SU-DHL-6 (cell line): ENCODE data around the gene MAMDC4.

Experiments used
- EZH2phosphoT487 ChIP-seq: fragments of 200-600 bp; sonication (generic), shearing (Covaris generic); conservative IDR thresholded peaks from 2 replicates; pipeline ENCODE4 v1.6.1; 2018; ENCODE audit warnings: mild to moderate bottlenecking, antibody characterized with exemption, low read length, moderate library complexity, mixed read lengths
- TF ChIP-seq, protein P1 (sequence below): fragments of 200-600 bp; sonication (generic); IDR thresholded peaks from one replicate; pipeline ENCODE4 v1.5.1; 2017; ENCODE audit warnings: antibody characterized with exemption, mild to moderate bottlenecking, low read length, moderate library complexity; ENCODE audit not compliant: insufficient read depth, poor library complexity, severe bottlenecking

DNA sequence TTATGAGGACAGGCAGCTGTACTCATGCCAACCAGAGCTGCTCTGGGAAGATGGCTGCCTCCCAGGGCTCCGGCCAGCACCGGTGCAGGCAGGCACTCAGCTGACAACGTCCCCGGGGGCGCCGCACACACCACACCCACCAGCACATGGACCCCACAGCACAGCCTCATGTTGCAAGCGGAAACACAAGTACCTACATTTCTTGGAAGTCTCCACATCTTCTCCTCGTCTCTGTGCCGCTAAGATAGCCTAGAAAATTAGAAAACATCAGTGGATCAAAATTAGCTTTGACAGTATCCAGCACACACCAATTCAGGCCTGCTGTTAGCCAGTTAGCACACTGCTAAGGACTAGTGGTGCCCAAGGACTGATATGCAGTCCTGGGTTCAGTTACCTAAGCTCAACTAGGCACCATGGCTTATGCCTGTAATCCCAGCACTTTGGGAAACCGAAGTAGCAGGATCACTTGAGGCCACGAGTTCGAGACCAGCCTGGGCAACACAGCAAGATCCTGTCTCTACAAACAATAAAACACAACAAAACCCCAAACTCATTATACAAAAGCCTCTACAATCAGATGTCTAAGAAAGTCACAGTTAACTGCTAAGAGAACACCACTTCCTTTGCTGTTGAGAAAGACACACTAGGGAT, 11.6 kb downstream of the MAMDC4 start:
- TF ChIP-seq, protein P1, sequence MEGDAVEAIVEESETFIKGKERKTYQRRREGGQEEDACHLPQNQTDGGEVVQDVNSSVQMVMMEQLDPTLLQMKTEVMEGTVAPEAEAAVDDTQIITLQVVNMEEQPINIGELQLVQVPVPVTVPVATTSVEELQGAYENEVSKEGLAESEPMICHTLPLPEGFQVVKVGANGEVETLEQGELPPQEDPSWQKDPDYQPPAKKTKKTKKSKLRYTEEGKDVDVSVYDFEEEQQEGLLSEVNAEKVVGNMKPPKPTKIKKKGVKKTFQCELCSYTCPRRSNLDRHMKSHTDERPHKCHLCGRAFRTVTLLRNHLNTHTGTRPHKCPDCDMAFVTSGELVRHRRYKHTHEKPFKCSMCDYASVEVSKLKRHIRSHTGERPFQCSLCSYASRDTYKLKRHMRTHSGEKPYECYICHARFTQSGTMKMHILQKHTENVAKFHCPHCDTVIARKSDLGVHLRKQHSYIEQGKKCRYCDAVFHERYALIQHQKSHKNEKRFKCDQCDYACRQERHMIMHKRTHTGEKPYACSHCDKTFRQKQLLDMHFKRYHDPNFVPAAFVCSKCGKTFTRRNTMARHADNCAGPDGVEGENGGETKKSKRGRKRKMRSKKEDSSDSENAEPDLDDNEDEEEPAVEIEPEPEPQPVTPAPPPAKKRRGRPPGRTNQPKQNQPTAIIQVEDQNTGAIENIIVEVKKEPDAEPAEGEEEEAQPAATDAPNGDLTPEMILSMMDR = no peak
- TF ChIP-seq EZH2phosphoT487 = no peak
